22Rv1 (cell line): ENCODE results near the gene MOSPD3.

Experiments
- H3K27ac ChIP-seq: fragments of 450-650 bp; 2 replicates; pipeline ENCODE4 v1.5.1; 2017
- ZFX ChIP-seq: fragments of 450-650 bp; IDR thresholded peaks from 2 replicates; pipeline ENCODE4 v1.6.1; 2017; ENCODE audit warnings: antibody characterized with exemption, borderline replicate concordance
- TF ChIP-seq, protein P1 (sequence below): fragments of 450-650 bp; IDR thresholded peaks from 2 replicates; pipeline ENCODE4 v1.5.1; 2017; ENCODE audit warnings: mild to moderate bottlenecking

MOSPD3 gene

DNA sequence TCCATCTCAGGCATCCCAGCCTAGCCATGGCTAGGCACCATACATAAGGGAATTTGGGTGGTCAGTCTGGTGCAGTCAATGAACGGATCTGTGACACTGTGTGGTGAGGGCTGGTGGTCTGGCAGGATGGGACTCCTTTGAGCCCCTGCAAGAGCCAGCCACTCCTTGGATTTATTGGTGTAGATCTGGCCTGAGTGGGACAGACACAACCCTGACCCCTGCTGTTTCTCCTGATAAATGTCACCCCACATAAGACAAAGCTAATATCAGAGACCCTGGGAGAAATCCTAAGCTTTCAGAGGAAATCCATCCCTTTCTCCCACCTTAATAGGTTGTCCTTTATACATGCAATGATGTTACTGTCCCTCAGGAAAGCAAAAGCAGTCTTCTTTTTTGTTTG lies 23.9 kb upstream of the MOSPD3 start:
- TF ChIP-seq, protein P1, sequence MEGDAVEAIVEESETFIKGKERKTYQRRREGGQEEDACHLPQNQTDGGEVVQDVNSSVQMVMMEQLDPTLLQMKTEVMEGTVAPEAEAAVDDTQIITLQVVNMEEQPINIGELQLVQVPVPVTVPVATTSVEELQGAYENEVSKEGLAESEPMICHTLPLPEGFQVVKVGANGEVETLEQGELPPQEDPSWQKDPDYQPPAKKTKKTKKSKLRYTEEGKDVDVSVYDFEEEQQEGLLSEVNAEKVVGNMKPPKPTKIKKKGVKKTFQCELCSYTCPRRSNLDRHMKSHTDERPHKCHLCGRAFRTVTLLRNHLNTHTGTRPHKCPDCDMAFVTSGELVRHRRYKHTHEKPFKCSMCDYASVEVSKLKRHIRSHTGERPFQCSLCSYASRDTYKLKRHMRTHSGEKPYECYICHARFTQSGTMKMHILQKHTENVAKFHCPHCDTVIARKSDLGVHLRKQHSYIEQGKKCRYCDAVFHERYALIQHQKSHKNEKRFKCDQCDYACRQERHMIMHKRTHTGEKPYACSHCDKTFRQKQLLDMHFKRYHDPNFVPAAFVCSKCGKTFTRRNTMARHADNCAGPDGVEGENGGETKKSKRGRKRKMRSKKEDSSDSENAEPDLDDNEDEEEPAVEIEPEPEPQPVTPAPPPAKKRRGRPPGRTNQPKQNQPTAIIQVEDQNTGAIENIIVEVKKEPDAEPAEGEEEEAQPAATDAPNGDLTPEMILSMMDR, result peak; percentile 53
- no peak for TF ChIP-seq ZFX
- H3K27ac ChIP-seq, result no peak overlapping the region

DNA sequence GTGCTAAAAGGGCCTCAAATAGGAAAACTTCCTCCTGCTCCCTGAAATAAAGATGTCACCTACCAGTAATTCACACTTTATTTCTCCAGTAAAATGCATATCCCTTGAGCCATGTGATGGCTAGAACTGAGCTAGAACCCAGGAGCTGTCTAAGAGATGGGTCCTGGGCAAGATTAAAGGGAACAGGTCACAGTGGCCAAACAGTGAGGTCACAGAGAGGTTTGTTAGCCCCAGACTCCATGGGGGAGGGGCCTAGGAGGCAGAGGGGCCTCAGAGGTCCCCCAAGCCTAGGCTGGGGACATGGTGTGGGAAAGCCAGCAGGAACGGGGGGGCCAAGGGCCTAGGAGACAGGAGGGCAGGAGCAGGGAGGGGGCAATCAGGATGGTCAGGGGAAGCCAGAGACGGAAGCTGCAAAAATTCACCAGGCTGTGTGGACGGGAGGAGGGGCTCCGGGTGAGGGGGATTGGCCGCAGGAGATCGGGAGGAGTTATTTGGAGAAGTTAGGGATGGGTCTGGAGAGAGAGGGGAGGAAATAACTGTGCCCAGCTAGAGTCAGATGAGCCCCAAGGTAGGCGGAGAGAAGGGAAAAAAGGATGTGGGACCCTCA lies 22.9 kb upstream of the MOSPD3 start:
- TF ChIP-seq, protein P1, result no peak
- no peak for TF ChIP-seq ZFX
- H3K27ac ChIP-seq, result no peak overlapping the region

DNA sequence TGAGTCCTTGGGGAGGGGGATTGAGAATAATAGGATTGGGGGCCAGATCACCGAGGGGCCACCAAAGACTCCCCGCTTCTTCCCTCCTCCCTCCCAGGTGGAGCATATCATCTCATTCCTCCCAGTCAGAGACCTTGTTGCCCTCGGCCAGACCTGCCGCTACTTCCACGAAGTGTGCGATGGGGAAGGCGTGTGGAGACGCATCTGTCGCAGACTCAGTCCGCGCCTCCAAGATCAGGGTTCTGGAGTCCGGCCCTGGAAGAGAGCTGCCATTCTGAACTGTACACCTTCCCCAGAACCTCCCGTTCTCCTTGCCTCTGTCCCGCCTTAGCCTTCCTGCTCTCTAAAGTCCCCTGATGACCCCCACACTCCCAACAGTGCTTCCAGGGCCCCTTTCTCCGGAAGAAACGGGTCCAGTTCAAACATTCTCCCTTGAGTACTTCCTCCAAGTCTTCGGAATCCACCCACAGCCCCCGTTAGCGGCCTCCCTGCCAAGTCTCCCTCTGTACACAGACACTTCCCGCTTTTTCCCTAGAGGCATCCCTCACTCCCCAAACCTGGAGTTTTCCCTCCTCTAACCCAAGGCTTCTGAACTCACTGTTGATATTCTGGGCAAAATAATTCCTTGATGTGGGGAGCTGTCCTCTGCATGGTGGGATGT lies 22.1 kb upstream of the MOSPD3 start:
- no peak overlapping the region for H3K27ac ChIP-seq
- TF ChIP-seq ZFX, result no peak
- TF ChIP-seq, protein P1, result no peak

DNA sequence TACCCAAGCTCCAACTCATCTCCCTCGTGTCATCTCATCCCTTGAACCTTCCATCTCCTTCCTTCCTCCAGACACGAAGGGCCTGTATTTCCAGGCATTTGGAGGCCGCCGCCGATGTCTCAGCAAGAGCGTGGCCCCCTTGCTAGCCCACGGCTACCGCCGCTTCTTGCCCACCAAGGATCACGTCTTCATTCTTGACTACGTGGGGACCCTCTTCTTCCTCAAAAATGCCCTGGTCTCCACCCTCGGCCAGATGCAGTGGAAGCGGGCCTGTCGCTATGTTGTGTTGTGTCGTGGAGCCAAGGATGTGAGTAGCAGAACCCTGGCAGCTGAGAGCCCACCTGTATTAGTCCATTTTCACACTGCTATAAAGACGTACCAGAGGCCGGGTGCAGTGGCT lies 20.7 kb upstream of the MOSPD3 start:
- TF ChIP-seq, protein P1, result no peak
- no peak for TF ChIP-seq ZFX
- H3K27ac ChIP-seq, result no peak overlapping the region

DNA sequence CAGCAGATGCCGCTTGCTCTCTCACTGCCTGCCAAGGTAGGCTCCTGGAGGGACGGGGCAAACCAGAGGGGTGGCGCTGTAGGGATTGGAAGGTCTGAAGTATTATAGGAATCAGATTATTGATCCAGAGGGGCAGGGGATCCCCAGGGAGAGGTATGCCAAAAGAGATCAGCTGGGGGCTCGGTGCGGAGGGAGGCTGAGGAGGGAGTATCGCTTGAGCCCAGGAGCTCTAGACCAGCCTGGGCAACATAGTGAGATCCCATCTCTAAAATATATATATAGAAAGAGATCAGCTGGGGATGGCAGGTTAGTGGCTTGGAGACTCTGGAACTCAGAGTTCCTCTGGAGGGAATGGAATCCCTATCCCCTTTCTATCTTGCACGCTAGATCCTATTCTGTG lies 17.2 kb upstream of the MOSPD3 start:
- no peak overlapping the region for H3K27ac ChIP-seq
- TF ChIP-seq, protein P1, result no peak
- TF ChIP-seq ZFX, result no peak

DNA sequence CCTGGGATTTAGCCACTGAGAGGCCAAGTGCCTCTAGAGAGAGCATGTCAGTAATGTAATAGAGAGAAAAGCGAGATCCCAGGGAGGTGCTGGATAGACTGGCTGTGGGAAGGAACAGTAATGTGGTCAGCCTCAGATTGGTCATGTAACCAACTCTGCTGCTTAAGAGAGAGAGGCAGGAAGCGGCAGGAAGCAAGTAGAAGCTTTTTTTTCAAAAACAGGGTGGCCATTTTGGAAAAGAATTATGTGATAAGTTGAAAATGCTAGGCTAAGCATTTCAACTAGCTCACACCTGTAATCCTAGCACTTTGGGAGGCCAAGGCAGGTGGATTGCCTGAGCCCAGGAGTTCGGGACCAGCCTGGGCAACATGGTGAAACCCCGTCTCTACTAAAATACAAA lies 13.9 kb upstream of the MOSPD3 start:
- H3K27ac ChIP-seq, result no peak overlapping the region
- TF ChIP-seq, protein P1, result no peak
- TF ChIP-seq ZFX, result no peak

DNA sequence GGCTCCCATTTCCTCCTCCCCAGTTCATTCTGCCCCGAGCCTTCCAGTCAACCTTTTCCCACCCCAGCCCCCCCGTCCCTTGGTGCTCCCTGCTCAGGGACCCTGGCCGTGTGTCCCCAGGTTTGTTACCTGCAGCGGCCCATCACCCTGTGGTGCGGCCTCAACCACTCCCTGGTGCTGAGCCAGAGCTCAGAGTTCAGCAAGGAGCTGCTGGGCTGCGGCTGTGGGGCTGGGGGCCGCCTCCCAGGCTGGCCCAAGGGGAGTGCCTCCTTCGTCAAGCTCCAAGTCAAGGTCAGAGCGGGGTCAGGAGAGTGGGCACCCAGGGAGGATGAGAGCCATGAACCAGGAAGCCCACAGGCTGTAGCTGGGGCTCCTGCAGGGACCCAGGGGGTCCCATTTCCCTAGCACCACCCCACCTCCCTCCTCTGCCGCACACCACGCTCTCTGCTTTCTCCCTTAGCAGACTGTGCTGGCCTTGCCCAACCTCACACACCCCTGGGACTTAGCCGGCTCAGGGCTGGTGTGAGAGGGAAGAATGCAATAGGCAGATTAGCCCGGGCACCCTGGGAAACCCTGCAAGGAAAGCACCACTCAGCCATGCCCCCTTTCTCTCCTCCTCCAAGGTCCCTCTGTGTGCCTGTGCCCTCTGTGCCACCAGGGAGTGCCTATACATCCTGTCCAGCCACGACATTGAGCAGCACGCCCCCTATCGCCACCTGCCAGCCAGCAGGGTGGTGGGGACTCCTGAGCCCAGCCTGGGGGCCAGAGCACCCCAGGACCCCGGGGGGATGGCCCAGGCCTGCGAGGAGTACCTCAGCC lies 12.2 kb upstream of the MOSPD3 start:
- no peak overlapping the region for H3K27ac ChIP-seq
- no peak for TF ChIP-seq ZFX
- TF ChIP-seq, protein P1, result peak; percentile 44
